Brain microvascular endothelial cell (primary cell): ENCODE results near the gene ALDH1A2.

Experiments
- DNase-seq: peaks from one replicate; pipeline ENCODE4 v3.0.0-alpha.2; 2020
- H3K27ac ChIP-seq: fragments of 250-450 bp; sonication (Bioruptor Pico); 2 replicates; pipeline ENCODE4 v1.5.1; 2020; ENCODE audit warnings: mild to moderate bottlenecking, moderate library complexity
- H3K27me3 ChIP-seq: fragments of 250-450 bp; sonication (Bioruptor Pico); replicated peaks from 2 replicates; pipeline ENCODE4 v1.5.1; 2020; ENCODE audit warnings: mild to moderate bottlenecking
- H3K36me3 ChIP-seq: fragments of 250-450 bp; sonication (Bioruptor Pico); replicated peaks from 2 replicates; pipeline ENCODE4 v1.5.1; 2020; ENCODE audit warnings: mild to moderate bottlenecking
- H3K4me3 ChIP-seq: 2 replicates; pipeline ENCODE4 v1.5.1; 2011; ENCODE audit warnings: low read depth, mild to moderate bottlenecking, control low read depth, low read length, moderate library complexity
- in situ Hi-C: cut with HindIII; loops from 2 replicates; pipeline ENCODE4 v1.10.0; 2017; ENCODE audit warnings: low sequenced_read_pairs, low pct_ligation_motif_present
- TF ChIP-seq, protein P1 (sequence below): IDR thresholded peaks from 2 replicates; pipeline ENCODE4 v1.5.1; 2011; ENCODE audit warnings: low read depth, mild to moderate bottlenecking, moderate library complexity, low read length, control low read depth, inconsistent platforms; ENCODE audit errors: missing control alignments

Gene ALDH1A2

DNA sequence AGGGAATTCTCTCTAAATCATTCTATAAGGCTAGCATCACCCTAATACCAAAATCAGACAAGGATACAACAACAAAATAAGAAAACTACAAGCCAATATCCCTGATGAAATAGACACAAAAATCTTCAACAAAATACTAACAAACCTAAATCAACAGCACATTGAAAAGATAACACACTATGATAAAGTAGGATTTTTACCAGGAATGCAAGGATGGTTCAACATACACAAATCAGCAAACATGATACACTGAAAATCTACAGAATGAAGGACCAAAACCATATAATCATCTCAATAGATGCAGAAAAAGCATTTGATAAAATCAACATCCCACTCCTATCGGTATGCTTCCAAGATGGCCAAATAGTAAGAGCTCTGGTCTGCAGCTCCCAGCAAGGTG, 39.5 kb downstream of the ALDH1A2 start:
- TF ChIP-seq, protein P1, sequence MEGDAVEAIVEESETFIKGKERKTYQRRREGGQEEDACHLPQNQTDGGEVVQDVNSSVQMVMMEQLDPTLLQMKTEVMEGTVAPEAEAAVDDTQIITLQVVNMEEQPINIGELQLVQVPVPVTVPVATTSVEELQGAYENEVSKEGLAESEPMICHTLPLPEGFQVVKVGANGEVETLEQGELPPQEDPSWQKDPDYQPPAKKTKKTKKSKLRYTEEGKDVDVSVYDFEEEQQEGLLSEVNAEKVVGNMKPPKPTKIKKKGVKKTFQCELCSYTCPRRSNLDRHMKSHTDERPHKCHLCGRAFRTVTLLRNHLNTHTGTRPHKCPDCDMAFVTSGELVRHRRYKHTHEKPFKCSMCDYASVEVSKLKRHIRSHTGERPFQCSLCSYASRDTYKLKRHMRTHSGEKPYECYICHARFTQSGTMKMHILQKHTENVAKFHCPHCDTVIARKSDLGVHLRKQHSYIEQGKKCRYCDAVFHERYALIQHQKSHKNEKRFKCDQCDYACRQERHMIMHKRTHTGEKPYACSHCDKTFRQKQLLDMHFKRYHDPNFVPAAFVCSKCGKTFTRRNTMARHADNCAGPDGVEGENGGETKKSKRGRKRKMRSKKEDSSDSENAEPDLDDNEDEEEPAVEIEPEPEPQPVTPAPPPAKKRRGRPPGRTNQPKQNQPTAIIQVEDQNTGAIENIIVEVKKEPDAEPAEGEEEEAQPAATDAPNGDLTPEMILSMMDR, result no peak
- no peaks in the 10 kb centered on the region for H3K36me3 ChIP-seq
- H3K27me3 ChIP-seq, result no peaks in the 10 kb centered on the region
- no peak overlapping the region for H3K27ac ChIP-seq
- in situ Hi-C loops, result no loop called here
- DNase-seq, result no peak
- H3K4me3 ChIP-seq, result no peak overlapping the region

DNA sequence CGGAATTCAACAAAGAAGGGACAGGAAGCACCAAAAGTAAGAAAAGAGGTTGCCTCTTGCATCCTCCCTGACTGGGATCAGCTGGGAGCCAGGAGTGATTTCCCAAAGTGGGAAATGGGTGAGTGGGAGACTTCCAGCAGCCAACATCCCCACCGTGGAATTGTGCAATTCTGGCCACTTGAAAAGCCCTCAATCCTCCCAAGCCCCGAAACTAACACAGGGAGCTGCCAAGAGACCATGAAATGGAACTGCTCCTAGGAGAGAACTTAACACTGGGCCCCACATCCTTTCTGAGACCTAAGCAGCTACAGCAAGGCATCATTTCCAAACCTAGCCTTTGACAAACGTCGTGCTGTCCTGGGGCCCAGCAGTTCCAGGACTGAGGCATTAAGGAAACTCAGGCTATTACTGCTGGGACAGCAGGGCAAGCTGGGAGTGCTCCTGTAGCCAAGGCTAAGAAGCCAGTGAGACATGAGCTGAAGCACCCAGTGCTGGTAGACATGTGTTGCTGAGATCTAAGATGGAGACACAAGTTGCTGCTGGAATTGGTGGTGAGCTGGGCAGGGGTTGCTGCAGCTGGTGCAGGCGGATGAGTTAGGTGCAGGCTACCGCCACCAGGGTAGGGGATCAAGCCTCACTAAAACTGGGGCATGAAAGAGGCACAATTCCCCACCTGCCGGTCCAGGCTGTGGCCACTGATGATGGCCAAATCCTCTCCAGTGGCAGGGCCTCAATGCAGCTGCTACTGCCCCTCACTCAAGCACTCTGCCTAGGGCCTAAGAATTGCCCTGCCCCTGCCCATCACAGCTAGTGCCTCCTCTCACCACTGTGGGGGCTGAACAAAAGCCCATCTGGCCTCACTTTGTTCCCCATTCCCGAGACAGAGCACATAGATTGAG, 43.9 kb downstream of the ALDH1A2 start:
- no peak overlapping the region for H3K27ac ChIP-seq
- DNase-seq, result no peak
- no peaks in the 10 kb centered on the region for H3K27me3 ChIP-seq
- TF ChIP-seq, protein P1, result no peak
- in situ Hi-C loops, result no loop called here
- H3K36me3 ChIP-seq, result no peaks in the 10 kb centered on the region
- H3K4me3 ChIP-seq, result no peak overlapping the region

DNA sequence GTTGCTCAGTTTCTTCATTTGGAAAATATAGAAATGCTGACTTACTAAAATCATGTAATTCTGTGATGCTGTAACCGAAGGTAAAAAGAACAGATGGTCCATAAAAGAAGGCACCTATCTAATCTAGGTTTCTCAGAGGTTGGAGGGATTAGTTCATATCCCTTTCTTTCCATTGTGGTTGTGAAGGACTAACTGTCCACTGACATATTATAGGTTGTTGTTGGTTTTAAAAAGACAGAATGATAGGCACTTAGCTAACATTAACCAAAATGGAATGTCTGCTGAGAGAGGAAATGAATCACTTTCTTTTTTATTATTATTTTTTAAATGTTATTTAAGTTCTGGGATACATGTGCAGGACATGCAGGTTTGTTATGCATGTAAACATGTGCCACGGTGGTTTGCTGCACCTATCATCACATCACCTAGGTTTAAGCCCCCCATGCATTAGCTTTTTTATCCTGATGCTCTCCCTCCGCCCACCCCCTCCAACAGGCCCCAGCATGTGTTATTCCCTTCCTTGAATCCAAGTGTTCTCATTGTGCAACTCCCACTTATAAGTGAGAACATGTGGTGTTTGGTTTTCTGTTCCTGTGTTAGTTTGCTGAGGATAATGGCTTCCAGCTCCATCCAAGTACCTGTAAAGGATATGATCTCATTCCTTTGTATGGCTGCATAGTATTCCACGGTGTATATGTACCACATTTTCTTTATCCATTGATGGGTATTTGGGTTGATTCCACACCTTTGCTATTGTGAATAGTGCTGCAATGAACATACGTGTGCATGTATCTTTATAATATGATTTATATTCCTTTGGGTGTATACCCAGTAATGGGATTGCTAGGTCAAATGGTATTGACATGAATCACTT, 45.8 kb downstream of the ALDH1A2 start:
- in situ Hi-C loops, result no loop called here
- TF ChIP-seq, protein P1, result no peak
- no peaks in the 10 kb centered on the region for H3K27me3 ChIP-seq
- peak; percentile 18 for DNase-seq
- no peaks in the 10 kb centered on the region for H3K36me3 ChIP-seq
- no peak overlapping the region for H3K4me3 ChIP-seq
- peak overlapping the region; percentile 35 for H3K27ac ChIP-seq

DNA sequence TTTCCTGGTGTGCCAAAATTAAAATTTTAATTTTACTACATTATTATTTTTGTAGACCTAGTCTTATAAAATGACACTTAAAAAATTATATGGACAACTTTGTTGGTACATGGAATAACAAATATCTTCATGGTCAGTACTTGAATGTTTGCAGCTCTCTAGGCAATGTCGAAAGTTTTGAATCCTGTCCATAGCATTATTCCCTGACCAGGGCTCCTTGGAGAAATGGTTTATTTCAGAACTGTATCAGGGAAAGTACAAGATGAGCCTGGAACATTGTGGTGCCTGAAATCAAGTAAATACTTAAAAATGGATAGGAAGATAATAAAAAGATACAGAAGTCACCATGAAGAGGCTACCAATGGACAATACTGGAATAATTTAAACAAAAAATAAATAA, 47.6 kb downstream of the ALDH1A2 start:
- Histone ChIP-seq H3K27ac (no peak overlapping the region), H3K27me3 (no peaks in the 10 kb centered on the region), H3K36me3 (no peaks in the 10 kb centered on the region), H3K4me3 (no peak overlapping the region)
- DNase-seq, result no peak
- in situ Hi-C loops, result no loop called here
- TF ChIP-seq, protein P1, result no peak

DNA sequence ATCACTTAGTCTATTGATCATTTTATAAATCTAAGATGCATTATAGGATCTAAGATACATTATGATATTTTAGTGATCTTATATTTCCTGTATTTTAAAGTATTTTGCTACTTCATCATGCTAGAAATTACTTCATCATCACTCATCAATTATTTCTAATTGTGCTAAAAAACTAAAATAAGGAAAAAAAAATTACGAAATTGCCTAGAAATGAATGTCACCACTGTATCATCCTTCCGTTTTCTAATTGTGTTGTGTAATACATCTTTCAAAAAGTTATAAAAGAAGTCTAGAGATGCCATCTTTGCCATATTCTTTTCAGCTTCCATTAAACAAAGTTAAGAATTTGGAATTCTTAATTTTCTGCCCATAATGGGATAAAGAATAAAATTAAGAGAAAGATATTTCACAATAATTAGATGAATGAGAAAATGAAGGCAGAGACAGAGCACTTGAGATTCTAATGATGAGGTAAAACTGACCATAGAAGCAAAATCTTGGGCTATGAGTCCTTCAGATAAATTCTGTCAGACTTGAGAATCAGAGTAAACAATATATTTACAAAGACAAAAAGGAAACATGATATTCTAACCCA, 48.8 kb downstream of the ALDH1A2 start:
- in situ Hi-C loops, result no loop called here
- no peak for DNase-seq
- TF ChIP-seq, protein P1, result no peak
- no peaks in the 10 kb centered on the region for H3K36me3 ChIP-seq
- H3K27me3 ChIP-seq, result no peaks in the 10 kb centered on the region
- H3K27ac ChIP-seq, result no peak overlapping the region
- H3K4me3 ChIP-seq, result no peak overlapping the region
